Duodenal mucosa (tissue), 2 donors: Measurements from ENCODE around the gene LTBP1.
A peak's percentile ranks its signal among the peaks of the same experiment; 100 is the strongest.

Source experiments
- H3K27ac ChIP-seq: one replicate; pipeline ENCODE4 v1.7.0; 2013; ENCODE audit warnings: low read depth, low read length
- H3K27me3 ChIP-seq, 2 donors: one replicate each; pipeline ENCODE4 v1.7.0; 2013; ENCODE audit warnings: low read length in 2 of 2, control low read depth in 1 of 2; ENCODE audit not compliant: insufficient read depth in 2 of 2, control insufficient read depth in 1 of 2
- H3K36me3 ChIP-seq, 2 donors: one replicate each; pipeline ENCODE4 v1.7.0; 2013; ENCODE audit warnings: low read length in 2 of 2, control low read depth in 1 of 2; ENCODE audit not compliant: insufficient read depth in 2 of 2, control insufficient read depth in 1 of 2
- H3K4me1 ChIP-seq, 2 donors: one replicate each; pipeline ENCODE4 v1.7.0; 2013; ENCODE audit warnings: low read length in 2 of 2, control low read depth in 1 of 2; ENCODE audit not compliant: insufficient read depth in 2 of 2, control insufficient read depth in 1 of 2
- H3K4me3 ChIP-seq, 2 donors: one replicate each; pipeline ENCODE4 v1.7.0; 2013; ENCODE audit warnings: low read length in 2 of 2, low read depth in 1 of 2
- H3K9ac ChIP-seq, 2 donors: one replicate each; pipeline ENCODE4 v1.7.0; 2013; ENCODE audit warnings: low read length in 2 of 2, low read depth in 1 of 2
- H3K9me3 ChIP-seq, 2 donors: one replicate each; pipeline ENCODE4 v1.7.0; 2013; ENCODE audit warnings: low read length in 2 of 2, control low read depth in 1 of 2; ENCODE audit not compliant: control insufficient read depth in 1 of 2

LTBP1 gene

DNA sequence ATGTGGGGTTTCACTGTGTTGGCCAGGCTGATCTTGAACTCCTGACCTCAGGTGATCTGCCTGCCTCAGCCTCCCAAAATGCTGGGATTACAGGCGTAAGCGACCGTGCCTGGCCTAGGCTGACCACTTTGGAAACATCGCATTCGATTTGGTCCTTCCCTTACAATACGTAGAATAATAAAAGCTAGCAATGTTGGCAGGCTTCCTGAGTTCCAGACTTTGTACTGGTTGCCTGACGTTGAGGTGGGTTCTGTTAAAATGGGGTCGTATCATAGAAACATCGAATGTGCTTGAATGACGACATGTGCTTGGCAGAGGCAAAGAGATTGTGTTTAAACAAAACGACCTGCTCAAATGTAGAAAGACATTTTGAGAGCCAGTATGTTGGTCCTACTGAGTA lies 56.1 kb downstream of the LTBP1 start:
- H3K9ac ChIP-seq, result no peak overlapping the region
- no peaks in the 10 kb centered on the region for H3K9me3 ChIP-seq
- H3K36me3 ChIP-seq, result no peaks in the 10 kb centered on the region
- no peak overlapping the region for H3K27ac ChIP-seq
- H3K4me3 ChIP-seq, result no peak overlapping the region
- no peaks in the 10 kb centered on the region for H3K4me1 ChIP-seq
- H3K27me3 ChIP-seq, result no peaks in the 10 kb centered on the region

DNA sequence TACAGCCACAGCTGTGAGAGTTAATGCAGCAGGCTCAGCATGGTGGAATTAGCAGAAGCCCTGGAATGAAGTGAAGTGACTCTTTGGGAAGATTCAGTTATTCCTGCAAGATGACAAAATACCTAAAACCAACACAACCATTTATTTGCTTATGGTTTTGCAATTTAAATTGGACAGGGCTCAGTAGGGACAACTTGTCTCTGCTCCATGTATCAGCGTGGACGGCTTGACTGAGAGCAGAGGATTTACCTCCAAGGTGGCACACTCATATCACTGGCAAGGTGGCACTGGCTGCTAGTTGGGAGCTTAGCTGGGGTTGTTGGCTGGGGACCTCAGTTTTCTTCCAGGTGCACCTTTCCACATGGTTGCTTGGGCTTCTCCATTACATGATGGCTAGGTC lies 58.3 kb downstream of the LTBP1 start:
- no peaks in the 10 kb centered on the region for H3K9me3 ChIP-seq
- no peaks in the 10 kb centered on the region for H3K27me3 ChIP-seq
- no peaks in the 10 kb centered on the region for H3K4me1 ChIP-seq
- H3K9ac ChIP-seq, result no peak overlapping the region
- H3K27ac ChIP-seq, result no peak overlapping the region
- no peaks in the 10 kb centered on the region for H3K36me3 ChIP-seq
- H3K4me3 ChIP-seq, result no peak overlapping the region

DNA sequence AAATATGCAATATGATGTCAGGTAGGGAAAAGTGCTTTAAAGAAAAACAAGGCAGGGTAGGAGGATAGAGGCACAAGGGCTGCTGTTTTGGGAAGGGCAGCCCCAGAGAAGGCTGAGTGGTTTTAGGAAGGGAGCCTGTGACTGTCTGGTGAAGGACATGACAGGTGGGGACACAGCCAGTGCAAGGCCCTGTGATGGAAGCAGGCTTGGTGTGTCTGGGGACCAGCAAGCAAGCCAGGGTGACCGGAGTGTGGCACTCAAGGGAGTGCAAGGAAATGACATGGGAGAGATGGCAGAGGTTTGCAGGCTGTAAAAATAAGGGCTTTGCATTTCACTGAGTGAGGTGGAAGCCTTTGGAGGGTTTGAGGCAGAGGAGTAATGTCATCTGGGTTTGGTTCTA lies 62.0 kb downstream of the LTBP1 start:
- H3K27ac ChIP-seq, result no peak overlapping the region
- no peak overlapping the region for H3K4me3 ChIP-seq
- no peaks in the 10 kb centered on the region for H3K4me1 ChIP-seq
- H3K27me3 ChIP-seq, result no peaks in the 10 kb centered on the region
- no peak overlapping the region for H3K9ac ChIP-seq
- H3K36me3 ChIP-seq, result no peaks in the 10 kb centered on the region
- H3K9me3 ChIP-seq, result no peaks in the 10 kb centered on the region

DNA sequence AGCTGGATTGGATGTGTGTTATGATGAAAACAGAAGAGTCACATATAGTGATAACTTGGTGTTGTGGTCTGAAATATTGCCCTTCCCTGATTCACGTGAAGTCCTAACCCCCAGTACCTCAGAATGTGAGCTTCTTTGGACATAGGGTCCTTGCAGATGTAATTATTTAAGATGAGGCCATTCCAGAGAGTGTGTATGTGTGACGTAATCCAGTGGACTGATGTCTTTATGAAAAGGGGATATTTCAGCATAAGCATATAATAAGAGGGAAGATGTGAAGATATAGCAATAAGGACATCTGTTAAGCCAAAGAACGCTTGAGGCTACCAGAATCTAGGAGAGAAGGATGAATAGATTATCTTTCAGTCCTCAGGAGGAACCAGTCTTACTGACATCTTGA lies 62.5 kb downstream of the LTBP1 start:
- Histone ChIP-seq H3K36me3 (no peaks in the 10 kb centered on the region), H3K9ac (no peak overlapping the region), H3K27ac (no peak overlapping the region), H3K4me3 (no peak overlapping the region), H3K4me1 (peaks cover 0 to 2% of the 10 kb centered on the region in 2 donors), H3K9me3 (no peaks in the 10 kb centered on the region), H3K27me3 (no peaks in the 10 kb centered on the region)

DNA sequence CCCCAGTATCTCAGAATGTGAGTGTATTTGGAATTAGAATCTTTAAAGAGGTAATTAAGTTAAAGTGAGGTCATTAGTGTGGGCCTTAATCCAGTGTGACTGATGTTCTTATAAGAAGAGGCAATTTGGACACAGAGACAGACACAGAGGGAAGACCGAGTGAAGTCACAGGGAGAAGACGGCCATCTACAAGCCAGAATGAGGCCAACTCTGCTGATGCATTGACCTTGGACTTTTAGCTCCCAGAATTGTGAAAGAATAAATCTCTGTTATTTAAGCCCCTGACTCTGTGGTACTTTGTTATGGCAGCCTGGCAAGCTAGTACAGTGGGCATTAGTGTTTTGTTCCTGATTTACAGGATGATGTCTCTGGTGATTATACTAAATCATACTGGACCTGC lies 64.6 kb downstream of the LTBP1 start:
- no peak overlapping the region for H3K9ac ChIP-seq
- H3K27ac ChIP-seq, result no peak overlapping the region
- no peaks in the 10 kb centered on the region for H3K9me3 ChIP-seq
- peaks cover 15 to 21% of the 10 kb centered on the region in 2 donors for H3K4me1 ChIP-seq
- H3K36me3 ChIP-seq, result no peaks in the 10 kb centered on the region
- H3K27me3 ChIP-seq, result no peaks in the 10 kb centered on the region
- no peak overlapping the region for H3K4me3 ChIP-seq

DNA sequence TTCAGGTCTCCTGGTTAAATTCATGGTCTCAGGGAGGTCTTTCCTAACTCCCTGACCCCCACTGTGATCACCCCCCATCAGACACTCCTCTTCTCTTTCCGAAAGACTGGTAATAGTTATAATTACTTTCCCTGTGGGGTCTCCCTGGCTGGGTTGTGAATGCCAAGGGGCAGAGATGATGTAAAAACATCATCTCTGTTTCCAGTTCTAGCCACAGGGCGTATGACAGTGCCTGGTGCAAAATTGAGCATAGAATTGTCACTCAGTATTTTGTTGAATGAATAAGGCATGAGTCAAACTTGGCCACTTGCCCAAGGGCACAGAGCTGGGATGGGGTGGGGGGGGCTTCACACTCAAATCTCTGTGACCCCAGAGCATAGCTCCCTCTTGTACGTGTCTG lies 65.2 kb downstream of the LTBP1 start:
- Histone ChIP-seq H3K27me3 (no peaks in the 10 kb centered on the region), H3K9me3 (no peaks in the 10 kb centered on the region), H3K27ac (no peak overlapping the region), H3K4me3 (no peak overlapping the region), H3K9ac (no peak overlapping the region), H3K36me3 (no peaks in the 10 kb centered on the region), H3K4me1 (peaks cover 15 to 23% of the 10 kb centered on the region in 2 donors)

DNA sequence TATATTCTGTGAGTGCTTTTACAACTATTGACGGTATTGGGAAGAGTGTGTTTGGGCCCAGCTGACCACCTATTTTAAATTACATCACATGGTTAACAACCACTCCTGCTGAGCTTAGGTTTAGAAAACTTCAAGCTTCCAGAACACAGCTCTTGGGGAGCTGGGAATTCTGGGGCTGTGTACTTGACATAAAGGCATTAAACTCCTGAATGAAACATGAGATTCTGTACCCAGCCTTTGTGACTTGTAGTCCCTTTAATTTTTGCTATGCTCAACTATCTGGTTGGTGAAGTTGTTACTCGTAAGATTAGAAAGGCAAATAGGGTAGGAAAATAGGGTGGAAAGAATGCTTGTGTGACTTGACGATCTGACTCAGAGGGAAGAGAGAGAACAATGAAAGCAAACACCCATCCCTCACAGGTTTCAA lies 66.9 kb downstream of the LTBP1 start:
- Histone ChIP-seq H3K27ac (no peak overlapping the region), H3K4me3 (no peak overlapping the region), H3K36me3 (no peaks in the 10 kb centered on the region), H3K9ac (no peak overlapping the region), H3K9me3 (no peaks in the 10 kb centered on the region), H3K4me1 (peaks cover 15 to 23% of the 10 kb centered on the region in 2 donors), H3K27me3 (no peaks in the 10 kb centered on the region)

DNA sequence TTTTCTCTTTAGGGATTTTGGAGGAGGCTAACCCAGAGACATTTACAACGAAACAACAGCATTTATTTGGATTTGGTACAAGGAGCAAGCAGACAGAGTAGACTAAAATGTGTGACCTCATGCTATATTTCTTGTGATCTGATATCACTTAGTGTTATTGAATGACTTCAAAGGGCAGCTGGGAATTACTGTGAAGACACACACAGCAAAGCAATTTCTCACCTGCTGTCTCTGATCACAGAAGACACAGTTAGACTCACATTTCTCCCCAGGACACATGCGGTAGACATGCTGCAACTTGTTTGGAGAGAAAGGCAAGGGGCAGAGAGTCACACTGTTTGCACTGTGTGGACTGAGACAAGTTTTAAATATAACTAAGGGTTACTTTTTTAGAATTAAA lies 67.5 kb downstream of the LTBP1 start:
- no peaks in the 10 kb centered on the region for H3K36me3 ChIP-seq
- H3K9me3 ChIP-seq, result no peaks in the 10 kb centered on the region
- no peak overlapping the region for H3K9ac ChIP-seq
- H3K4me1 ChIP-seq, result peaks cover 15 to 23% of the 10 kb centered on the region in 2 donors
- no peaks in the 10 kb centered on the region for H3K27me3 ChIP-seq
- no peak overlapping the region for H3K27ac ChIP-seq
- no peak overlapping the region for H3K4me3 ChIP-seq

DNA sequence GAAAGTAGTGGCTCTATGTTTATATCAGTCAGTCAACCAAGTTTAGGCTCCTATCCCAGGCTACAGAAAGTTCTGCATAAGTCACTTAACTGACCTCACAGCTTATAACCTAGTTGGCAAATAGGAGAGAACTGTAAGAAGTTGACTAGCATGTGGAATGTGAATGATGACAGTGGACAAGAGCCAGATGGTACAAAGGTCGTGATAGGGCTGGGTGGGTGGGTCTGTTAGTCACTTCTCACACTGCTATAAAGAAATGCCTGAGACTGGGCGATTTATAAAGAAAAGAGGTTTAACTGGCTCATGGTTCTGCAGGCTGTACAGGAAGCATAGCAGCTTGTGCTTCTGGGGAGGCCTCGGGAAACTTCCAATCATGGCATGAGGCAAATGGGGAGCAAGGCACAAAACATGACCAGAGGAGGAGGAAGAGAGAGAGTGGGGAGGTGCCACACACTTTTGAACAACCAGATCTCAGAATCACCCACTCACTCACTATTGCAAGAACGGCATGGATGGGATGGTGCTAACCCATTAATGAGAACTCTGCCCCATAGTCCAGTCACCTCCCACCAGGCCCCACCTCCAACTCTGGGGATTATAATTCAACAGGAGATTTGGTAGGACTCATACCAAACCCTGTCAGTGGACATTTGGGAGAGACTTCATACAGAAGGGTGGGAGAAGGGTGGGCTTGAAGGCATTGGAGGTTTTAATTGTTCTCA lies 68.8 kb downstream of the LTBP1 start:
- Histone ChIP-seq H3K9me3 (no peaks in the 10 kb centered on the region), H3K36me3 (no peaks in the 10 kb centered on the region), H3K4me3 (no peak overlapping the region), H3K9ac (no peak overlapping the region), H3K4me1 (peaks cover 15 to 23% of the 10 kb centered on the region in 2 donors), H3K27me3 (no peaks in the 10 kb centered on the region), H3K27ac (peak overlapping the region; percentile 52)

DNA sequence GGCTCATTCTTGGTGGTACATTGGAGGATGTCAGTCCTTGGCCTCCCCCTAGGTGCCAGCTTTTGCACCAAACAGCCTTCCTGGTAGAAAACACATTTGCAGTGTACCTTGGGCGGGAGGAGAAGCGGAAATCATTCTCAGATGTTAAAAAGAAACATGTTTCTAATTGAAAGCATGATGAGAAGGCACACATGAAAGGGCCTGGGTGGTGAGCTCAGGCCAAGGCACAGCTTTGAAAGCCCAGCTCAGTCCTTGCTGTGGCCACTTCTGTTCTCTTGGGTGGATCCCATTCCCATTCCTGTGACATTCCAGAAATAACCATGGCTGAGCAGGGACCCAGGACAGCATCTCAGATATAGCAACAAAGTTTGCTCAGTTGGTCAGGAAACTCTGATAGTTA lies 71.5 kb downstream of the LTBP1 start:
- H3K9ac ChIP-seq, result no peak overlapping the region
- H3K4me3 ChIP-seq, result no peak overlapping the region
- H3K36me3 ChIP-seq, result no peaks in the 10 kb centered on the region
- peaks cover 15 to 23% of the 10 kb centered on the region in 2 donors for H3K4me1 ChIP-seq
- no peaks in the 10 kb centered on the region for H3K27me3 ChIP-seq
- H3K27ac ChIP-seq, result no peak overlapping the region
- H3K9me3 ChIP-seq, result no peaks in the 10 kb centered on the region
